Measurements from ENCODE around the gene MASP2. TPM values are rescaled to one million over a fixed set of nuclear protein-coding genes. Genes with fewer than 3 reads are reported as not detected.
"Not testable (repeated sequence)": the region's sequence is repeated elsewhere in the genome, so short reads cannot be mapped to it uniquely, and the experiment has no call there.

MASP2 gene
- total and polyA plus RNA-seq, 2 experiments from 2014 or later = 0.16 TPM; not detected in 1

DNA sequence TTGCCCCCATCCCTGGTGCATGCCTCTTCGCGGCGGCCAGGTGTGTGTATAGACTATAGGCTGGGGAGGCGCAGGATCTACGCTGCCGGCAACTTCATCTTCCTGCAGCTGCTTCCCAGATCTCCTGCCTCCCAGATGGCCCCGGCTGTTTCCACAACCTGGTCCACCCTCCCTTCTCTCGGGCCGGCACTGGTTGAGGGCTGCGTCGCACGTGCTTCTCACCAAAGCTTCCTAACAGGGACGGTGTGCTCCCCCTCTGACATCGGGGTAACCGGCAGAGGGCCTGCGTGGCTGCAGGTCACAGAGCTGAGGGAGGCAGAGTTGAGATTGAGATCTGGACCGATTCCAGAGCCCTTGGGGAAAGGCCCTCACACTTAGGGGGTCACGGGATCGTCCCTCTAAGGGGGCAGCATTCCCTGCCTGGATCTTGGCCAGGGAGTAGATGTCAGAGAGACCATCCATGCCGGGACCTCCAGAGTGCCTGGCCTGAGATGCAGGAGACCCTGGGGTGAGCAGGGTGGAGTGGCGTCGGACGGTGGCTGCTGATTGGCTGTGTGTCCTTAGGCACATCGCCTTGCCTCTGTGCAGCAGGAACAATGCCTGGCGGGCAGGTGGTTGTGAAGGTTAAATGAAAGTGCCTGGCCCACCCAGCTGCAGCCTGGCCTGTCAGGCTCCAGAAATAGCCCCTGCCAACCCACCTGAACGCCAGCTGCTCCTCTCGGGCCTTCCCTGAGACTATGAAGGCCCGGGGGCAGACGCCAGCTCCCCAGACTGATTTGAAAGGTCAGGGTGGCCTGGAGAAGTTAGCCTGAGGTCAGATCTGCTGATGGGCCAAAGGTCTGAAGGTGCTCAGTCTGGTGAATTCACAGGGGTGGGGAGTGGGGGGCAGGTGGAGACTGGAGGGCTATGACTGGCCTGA lies 6.1 kb upstream of the MASP2 start:
- Histone ChIP-seq H3K9ac (no peak overlapping the region), H3K79me2 (ENCODE audit: insufficient read depth) (peaks cover 8% of the 10 kb centered on the region), H3K4me1 (ENCODE audit: insufficient read depth) (no peaks in the 10 kb centered on the region), H3F3A (ENCODE audit: insufficient read depth) (peaks cover 26% of the 10 kb centered on the region), H3K4me3 (no peak overlapping the region), H3K9me2 (ENCODE audit: insufficient read depth) (no peaks in the 10 kb centered on the region), H3K36me3 (ENCODE audit: low read depth) (0 out of 2 replicates have a peak, but pooled peaks cover 3% of the 10 kb centered on the region), H3K27ac (no peak overlapping the region), H4K20me1 (ENCODE audit: insufficient read depth) (no peaks in the 10 kb centered on the region), H3K27me3 (replicated peaks; ENCODE audit: insufficient read depth) (no peaks in the 10 kb centered on the region), H3K9me3 (ENCODE audit: low read depth) (no peaks in the 10 kb centered on the region), H2AFZ (no peak overlapping the region), H3K4me2 (ENCODE audit: unreplicated experiment) (no peak overlapping the region)
- TF ChIP-seq EZH2phosphoT487 (IDR thresholded peaks at IDR 0.05; ENCODE audit: insufficient read depth, low read depth) = no peak
- no peak for TF ChIP-seq EZH2 (IDR thresholded peaks at IDR 0.05; ENCODE audit: insufficient read depth, poor library complexity, severe bottlenecking)
- 28% methylated on average over 29 of the region's 29 CpGs for WGBS, 2 experiments (ENCODE audit: low coverage in 1 of 2, low lambda C conversion rate in 2 of 2, missing lambda C conversion rate in 2 of 2)
- in situ Hi-C loops (cut with MboI) = no loop called here
- peak; percentile 34 for DNase-seq

DNA sequence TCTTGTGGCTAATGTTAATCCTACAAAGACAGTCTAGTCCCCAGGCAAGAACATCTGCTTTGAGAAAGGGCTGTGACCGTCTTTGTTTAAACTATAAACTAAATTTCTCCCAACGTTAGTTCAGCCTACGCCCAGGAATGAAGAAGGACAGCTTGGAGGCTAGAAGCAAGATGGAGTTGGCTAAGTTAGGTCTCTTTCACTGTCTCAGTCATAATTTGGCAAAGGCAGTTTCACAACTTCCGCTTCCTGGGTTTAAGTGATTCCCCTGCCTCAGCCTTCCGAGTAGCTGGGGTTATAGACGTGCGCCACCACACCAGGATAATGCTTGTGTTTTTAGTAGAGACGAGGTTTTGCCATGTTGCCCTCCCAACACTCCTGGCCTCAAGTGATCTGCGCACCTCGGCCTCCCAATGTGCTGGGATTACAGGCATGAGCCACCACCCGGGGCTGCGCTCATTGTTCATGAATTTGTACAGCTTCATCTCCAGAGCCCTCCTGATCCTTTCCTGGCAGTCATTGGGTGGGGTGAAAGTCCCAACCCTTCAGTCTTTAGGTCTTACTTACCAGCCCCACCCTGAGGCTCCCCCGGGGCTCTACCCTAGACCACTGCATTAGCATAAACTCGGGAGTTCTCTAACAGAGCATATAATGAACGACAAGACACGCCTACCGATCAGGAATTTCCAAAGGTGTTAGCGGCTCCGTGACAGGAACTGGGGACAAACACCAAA lies 4.9 kb upstream of the MASP2 start:
- Histone ChIP-seq H3K9me2 (ENCODE audit: insufficient read depth) (no peaks in the 10 kb centered on the region), H3K9ac (no peak overlapping the region), H3F3A (ENCODE audit: insufficient read depth) (peaks cover 25% of the 10 kb centered on the region), H3K4me2 (ENCODE audit: unreplicated experiment) (no peak overlapping the region), H4K20me1 (ENCODE audit: insufficient read depth) (no peaks in the 10 kb centered on the region), H2AFZ (no peak overlapping the region), H3K79me2 (ENCODE audit: insufficient read depth) (no peaks in the 10 kb centered on the region), H3K27ac (no peak overlapping the region), H3K4me1 (ENCODE audit: insufficient read depth) (no peaks in the 10 kb centered on the region), H3K27me3 (replicated peaks; ENCODE audit: insufficient read depth) (no peaks in the 10 kb centered on the region), H3K4me3 (no peak overlapping the region), H3K9me3 (ENCODE audit: low read depth) (no peaks in the 10 kb centered on the region), H3K36me3 (ENCODE audit: low read depth) (no peaks in the 10 kb centered on the region)
- 56% methylated on average over 19 of the region's 19 CpGs for WGBS, 2 experiments (ENCODE audit: low coverage in 1 of 2, low lambda C conversion rate in 2 of 2, missing lambda C conversion rate in 2 of 2)
- no peak for TF ChIP-seq EZH2 (IDR thresholded peaks at IDR 0.05; ENCODE audit: insufficient read depth, poor library complexity, severe bottlenecking)
- TF ChIP-seq EZH2phosphoT487 (IDR thresholded peaks at IDR 0.05; ENCODE audit: insufficient read depth, low read depth) = no peak
- in situ Hi-C loops (cut with MboI) = no loop called here
- DNase-seq = peak; percentile 22

- H3K4me3 ChIP-seq; in situ Hi-C loops (cut with MboI); H3K4me2 ChIP-seq (ENCODE audit: unreplicated experiment); H3K9ac ChIP-seq; H3K36me3 ChIP-seq (ENCODE audit: low read depth); H2AFZ ChIP-seq; DNase-seq; H3K4me1 ChIP-seq (ENCODE audit: insufficient read depth); H4K20me1 ChIP-seq (ENCODE audit: insufficient read depth); H3K9me2 ChIP-seq (ENCODE audit: insufficient read depth); H3K79me2 ChIP-seq (ENCODE audit: insufficient read depth); H3K27ac ChIP-seq; H3K9me3 ChIP-seq (ENCODE audit: low read depth); H3K27me3 ChIP-seq (replicated peaks; ENCODE audit: insufficient read depth): not testable (repeated sequence)
- WGBS, 2 experiments (ENCODE audit: low coverage in 1 of 2, low lambda C conversion rate in 2 of 2, missing lambda C conversion rate in 2 of 2) = 83 to 86% methylated on average over 10 of the region's 10 CpGs
- H3F3A ChIP-seq (ENCODE audit: insufficient read depth) = 0 out of 2 replicates have a peak, but pooled peaks cover 16% of the 10 kb centered on the region
Observed at GRCh38 chr1:11051121-11051520, 4.1 kb upstream of the MASP2 start.

DNA sequence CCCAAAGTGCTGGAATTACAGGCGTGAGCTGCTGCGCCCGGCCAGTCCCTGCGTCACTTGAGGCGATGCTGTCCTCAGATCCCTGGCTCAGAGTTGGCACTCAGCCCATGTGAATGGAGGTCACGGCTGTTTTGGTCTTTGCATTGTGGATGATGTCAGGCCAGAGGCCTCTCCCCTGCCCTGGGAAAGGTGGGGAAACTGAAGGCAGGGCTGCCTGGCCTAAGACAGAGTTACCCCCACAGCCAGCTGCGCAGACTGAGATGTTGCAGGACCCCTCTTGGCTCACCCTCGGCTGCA lies 821 bp downstream of the MASP2 start:
- no peaks in the 10 kb centered on the region for H4K20me1 ChIP-seq (ENCODE audit: insufficient read depth)
- no peaks in the 10 kb centered on the region for H3K4me1 ChIP-seq (ENCODE audit: insufficient read depth)
- no peak overlapping the region for H3K4me2 ChIP-seq (ENCODE audit: unreplicated experiment)
- no peak overlapping the region for H2AFZ ChIP-seq
- no peaks in the 10 kb centered on the region for H3K36me3 ChIP-seq (ENCODE audit: low read depth)
- no peak for TF ChIP-seq EZH2 (IDR thresholded peaks at IDR 0.05; ENCODE audit: insufficient read depth, poor library complexity, severe bottlenecking)
- TF ChIP-seq EZH2phosphoT487 (IDR thresholded peaks at IDR 0.05; ENCODE audit: insufficient read depth, low read depth) = no peak
- no peak overlapping the region for H3K27ac ChIP-seq
- 77 to 83% methylated on average over 8 of the region's 8 CpGs for WGBS, 2 experiments (ENCODE audit: low coverage in 1 of 2, low lambda C conversion rate in 2 of 2, missing lambda C conversion rate in 2 of 2)
- H3K4me3 ChIP-seq = no peak overlapping the region
- in situ Hi-C loops (cut with MboI) = no loop called here
- H3K9me2 ChIP-seq (ENCODE audit: insufficient read depth) = no peaks in the 10 kb centered on the region
- 0 out of 2 replicates have a peak, but pooled peaks cover 3% of the 10 kb centered on the region for H3F3A ChIP-seq (ENCODE audit: insufficient read depth)
- no peak for DNase-seq
- no peaks in the 10 kb centered on the region for H3K27me3 ChIP-seq (replicated peaks; ENCODE audit: insufficient read depth)
- no peak overlapping the region for H3K9ac ChIP-seq
- no peaks in the 10 kb centered on the region for H3K9me3 ChIP-seq (ENCODE audit: low read depth)
- H3K79me2 ChIP-seq (ENCODE audit: insufficient read depth) = no peaks in the 10 kb centered on the region

Measured in GM23248 (cell line).